GM23338 (cell line): ENCODE data around the gene KCNAB3.

Experiments used
- CREB1 ChIP-seq: fragments of 250-450 bp; sonication (Bioruptor Pico); IDR thresholded peaks from 2 replicates; pipeline ENCODE4 v1.5.0; 2020; ENCODE audit warnings: low read depth, mild to moderate bottlenecking, moderate library complexity
- EZH2 ChIP-seq: fragments of 200-600 bp; sonication (generic); IDR thresholded peaks from one replicate; pipeline ENCODE4 v1.8.0; 2017; ENCODE audit warnings: antibody characterized with exemption, mild to moderate bottlenecking, low read depth; ENCODE audit not compliant: unreplicated experiment
- EZH2phosphoT487 ChIP-seq: fragments of 200-600 bp; sonication (generic); IDR thresholded peaks from one replicate; pipeline ENCODE4 v1.8.1; 2018; ENCODE audit warnings: antibody characterized with exemption; ENCODE audit not compliant: unreplicated experiment
- JUNB ChIP-seq: IDR thresholded peaks from one replicate; pipeline ENCODE4 v1.6.1; 2016; ENCODE audit warnings: antibody characterized with exemption; ENCODE audit not compliant: unreplicated experiment
- NANOG ChIP-seq: IDR thresholded peaks from 2 replicates; pipeline ENCODE4 v1.6.1; 2016; ENCODE audit warnings: antibody characterized with exemption, borderline replicate concordance
- POLR2AphosphoS5 ChIP-seq: IDR thresholded peaks from 2 replicates; pipeline ENCODE4 v1.6.1; 2016; ENCODE audit warnings: antibody characterized with exemption, low read depth
- STAT1 ChIP-seq: IDR thresholded peaks from one replicate; pipeline ENCODE4 v1.6.1; 2016; ENCODE audit warnings: antibody characterized with exemption; ENCODE audit not compliant: unreplicated experiment
- ZNF331 ChIP-seq: fragments of 250-450 bp; sonication (Bioruptor Pico); IDR thresholded peaks from 2 replicates; pipeline ENCODE4 v1.5.0; 2020; ENCODE audit warnings: low read depth, mild to moderate bottlenecking, moderate library complexity
- TF ChIP-seq, protein P1 (sequence below), 2 experiments: fragments of 200-600 bp in 1 of 2; sonication (generic) in 1 of 2; conservative IDR thresholded peaks; 2 replicates each; pipeline versions ENCODE4 v1.5.1 to v1.6.1; 2016 to 2017; ENCODE audit warnings: antibody characterized with exemption in 2 of 2, low read depth in 2 of 2, mild to moderate bottlenecking in 2 of 2, moderate library complexity in 1 of 2
- TF ChIP-seq, protein P2 (sequence below): IDR thresholded peaks from one replicate; pipeline ENCODE4 v1.6.1; 2018; ENCODE audit warnings: antibody characterized with exemption; ENCODE audit not compliant: unreplicated experiment
- TF ChIP-seq, protein P3 (sequence below): IDR thresholded peaks from 2 replicates; pipeline ENCODE4 v1.6.1; 2016; ENCODE audit warnings: antibody characterized with exemption

DNA sequence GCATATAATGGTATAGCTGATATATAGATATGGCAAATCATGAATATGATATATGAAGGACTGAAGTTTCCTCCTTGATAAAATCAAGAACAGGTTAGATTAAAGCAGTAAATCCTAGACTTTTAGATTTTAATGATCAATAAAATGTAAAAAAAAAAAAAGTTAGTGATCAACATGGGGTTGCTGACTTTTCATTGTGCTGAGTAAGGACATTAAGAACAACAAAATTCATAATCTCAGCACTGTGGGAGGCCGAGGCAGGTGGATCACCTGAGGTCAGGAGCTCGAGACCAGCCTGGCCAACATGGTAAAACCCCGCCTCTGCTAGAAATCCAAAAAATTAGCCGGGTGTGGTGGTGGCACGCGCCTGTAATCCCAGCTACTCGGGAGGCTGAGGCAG is 51.4 kb downstream of the KCNAB3 start:
- TF ChIP-seq, protein P1, sequence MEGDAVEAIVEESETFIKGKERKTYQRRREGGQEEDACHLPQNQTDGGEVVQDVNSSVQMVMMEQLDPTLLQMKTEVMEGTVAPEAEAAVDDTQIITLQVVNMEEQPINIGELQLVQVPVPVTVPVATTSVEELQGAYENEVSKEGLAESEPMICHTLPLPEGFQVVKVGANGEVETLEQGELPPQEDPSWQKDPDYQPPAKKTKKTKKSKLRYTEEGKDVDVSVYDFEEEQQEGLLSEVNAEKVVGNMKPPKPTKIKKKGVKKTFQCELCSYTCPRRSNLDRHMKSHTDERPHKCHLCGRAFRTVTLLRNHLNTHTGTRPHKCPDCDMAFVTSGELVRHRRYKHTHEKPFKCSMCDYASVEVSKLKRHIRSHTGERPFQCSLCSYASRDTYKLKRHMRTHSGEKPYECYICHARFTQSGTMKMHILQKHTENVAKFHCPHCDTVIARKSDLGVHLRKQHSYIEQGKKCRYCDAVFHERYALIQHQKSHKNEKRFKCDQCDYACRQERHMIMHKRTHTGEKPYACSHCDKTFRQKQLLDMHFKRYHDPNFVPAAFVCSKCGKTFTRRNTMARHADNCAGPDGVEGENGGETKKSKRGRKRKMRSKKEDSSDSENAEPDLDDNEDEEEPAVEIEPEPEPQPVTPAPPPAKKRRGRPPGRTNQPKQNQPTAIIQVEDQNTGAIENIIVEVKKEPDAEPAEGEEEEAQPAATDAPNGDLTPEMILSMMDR (conservative IDR thresholded peaks at IDR 0.05; ENCODE audit: low read depth in 2 of 2), result no peak
- TF ChIP-seq POLR2AphosphoS5 (no peak), EZH2 (no peak), JUNB (no peak), CREB1 (CRISPR knock-in tag) (no peak), EZH2phosphoT487 (no peak), NANOG (no peak), ZNF331 (CRISPR knock-in tag) (no peak), STAT1 (no peak)
- TF ChIP-seq, protein P2, sequence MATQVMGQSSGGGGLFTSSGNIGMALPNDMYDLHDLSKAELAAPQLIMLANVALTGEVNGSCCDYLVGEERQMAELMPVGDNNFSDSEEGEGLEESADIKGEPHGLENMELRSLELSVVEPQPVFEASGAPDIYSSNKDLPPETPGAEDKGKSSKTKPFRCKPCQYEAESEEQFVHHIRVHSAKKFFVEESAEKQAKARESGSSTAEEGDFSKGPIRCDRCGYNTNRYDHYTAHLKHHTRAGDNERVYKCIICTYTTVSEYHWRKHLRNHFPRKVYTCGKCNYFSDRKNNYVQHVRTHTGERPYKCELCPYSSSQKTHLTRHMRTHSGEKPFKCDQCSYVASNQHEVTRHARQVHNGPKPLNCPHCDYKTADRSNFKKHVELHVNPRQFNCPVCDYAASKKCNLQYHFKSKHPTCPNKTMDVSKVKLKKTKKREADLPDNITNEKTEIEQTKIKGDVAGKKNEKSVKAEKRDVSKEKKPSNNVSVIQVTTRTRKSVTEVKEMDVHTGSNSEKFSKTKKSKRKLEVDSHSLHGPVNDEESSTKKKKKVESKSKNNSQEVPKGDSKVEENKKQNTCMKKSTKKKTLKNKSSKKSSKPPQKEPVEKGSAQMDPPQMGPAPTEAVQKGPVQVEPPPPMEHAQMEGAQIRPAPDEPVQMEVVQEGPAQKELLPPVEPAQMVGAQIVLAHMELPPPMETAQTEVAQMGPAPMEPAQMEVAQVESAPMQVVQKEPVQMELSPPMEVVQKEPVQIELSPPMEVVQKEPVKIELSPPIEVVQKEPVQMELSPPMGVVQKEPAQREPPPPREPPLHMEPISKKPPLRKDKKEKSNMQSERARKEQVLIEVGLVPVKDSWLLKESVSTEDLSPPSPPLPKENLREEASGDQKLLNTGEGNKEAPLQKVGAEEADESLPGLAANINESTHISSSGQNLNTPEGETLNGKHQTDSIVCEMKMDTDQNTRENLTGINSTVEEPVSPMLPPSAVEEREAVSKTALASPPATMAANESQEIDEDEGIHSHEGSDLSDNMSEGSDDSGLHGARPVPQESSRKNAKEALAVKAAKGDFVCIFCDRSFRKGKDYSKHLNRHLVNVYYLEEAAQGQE, result no peak
- TF ChIP-seq, protein P3, sequence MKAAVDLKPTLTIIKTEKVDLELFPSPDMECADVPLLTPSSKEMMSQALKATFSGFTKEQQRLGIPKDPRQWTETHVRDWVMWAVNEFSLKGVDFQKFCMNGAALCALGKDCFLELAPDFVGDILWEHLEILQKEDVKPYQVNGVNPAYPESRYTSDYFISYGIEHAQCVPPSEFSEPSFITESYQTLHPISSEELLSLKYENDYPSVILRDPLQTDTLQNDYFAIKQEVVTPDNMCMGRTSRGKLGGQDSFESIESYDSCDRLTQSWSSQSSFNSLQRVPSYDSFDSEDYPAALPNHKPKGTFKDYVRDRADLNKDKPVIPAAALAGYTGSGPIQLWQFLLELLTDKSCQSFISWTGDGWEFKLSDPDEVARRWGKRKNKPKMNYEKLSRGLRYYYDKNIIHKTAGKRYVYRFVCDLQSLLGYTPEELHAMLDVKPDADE, result no peak
